Progenitor cell of endocrine pancreas (in vitro differentiated cells): ENCODE results near the gene SOWAHB. TPM values are rescaled to one million over a fixed set of nuclear protein-coding genes. Genes with fewer than 3 reads are reported as not detected.
"Not testable (repeated sequence)": the region's sequence is repeated elsewhere in the genome, so short reads cannot be mapped to it uniquely, and the experiment has no call there.

ENCODE experiments used
- DNase-seq: peaks from one replicate; pipeline ENCODE4 v3.0.0; 2021; ENCODE audit warnings: low spot score; ENCODE audit not compliant: unreplicated experiment
- H3K27ac Mint-ChIP-seq: 2 replicates; pipeline ENCODE4 v1.8.0; 2021; ENCODE audit warnings: mild to moderate bottlenecking, moderate library complexity, mixed read lengths
- H3K27me3 Mint-ChIP-seq: 2 replicates; pipeline ENCODE4 v1.8.0; 2021; ENCODE audit warnings: mixed read lengths
- H3K36me3 Mint-ChIP-seq: 2 replicates; pipeline ENCODE4 v1.8.0; 2022; ENCODE audit warnings: mixed read lengths; ENCODE audit not compliant: insufficient read depth
- H3K4me1 Mint-ChIP-seq: 2 replicates; pipeline ENCODE4 v1.8.0; 2021; ENCODE audit warnings: low read depth, mixed read lengths
- H3K4me3 Mint-ChIP-seq: 2 replicates; pipeline ENCODE4 v1.8.0; 2021; ENCODE audit warnings: low read depth, mild to moderate bottlenecking, moderate library complexity, mixed read lengths
- H3K9me3 Mint-ChIP-seq: 2 replicates; pipeline ENCODE4 v1.8.0; 2021; ENCODE audit warnings: low read depth, mixed read lengths
- CTCF ChIP-seq: fragments of 200-600 bp; sonication (generic); IDR thresholded peaks from one replicate; pipeline ENCODE4 v1.5.0; 2021; ENCODE audit warnings: antibody characterized with exemption, mild to moderate bottlenecking; ENCODE audit not compliant: unreplicated experiment
- total RNA-seq: library from RNA; stranded (reverse); gene quantifications from 2 replicates; pipeline ENCODE4 v1.2.1, GENCODE V29; 2021

SOWAHB gene
- total RNA-seq, 1 donor from 2014 or later: 4.3 TPM

- Mint-ChIP-seq H3K27me3 (peaks cover 3% of the 10 kb centered on the region), H3K36me3 (no peaks in the 10 kb centered on the region), H3K4me3 (no peak overlapping the region), H3K27ac (no peak overlapping the region), H3K4me1 (peaks cover 5% of the 10 kb centered on the region), H3K9me3 (no peaks in the 10 kb centered on the region)
- no peak for DNase-seq
- no peak for TF ChIP-seq CTCF
These were observed 14.8 kb downstream of the SOWAHB start for GRCh38 chr4:76883147-76883546.

- H3K4me3 Mint-ChIP-seq: no peak overlapping the region
- H3K27ac Mint-ChIP-seq: no peak overlapping the region
- peaks cover 3% of the 10 kb centered on the region for H3K27me3 Mint-ChIP-seq
- no peaks in the 10 kb centered on the region for H3K36me3 Mint-ChIP-seq
- peaks cover 5% of the 10 kb centered on the region for H3K4me1 Mint-ChIP-seq
- no peaks in the 10 kb centered on the region for H3K9me3 Mint-ChIP-seq
- no peak for TF ChIP-seq CTCF
- DNase-seq: no peak
These were observed 15.3 kb downstream of the SOWAHB start for GRCh38 chr4:76882630-76883029.

- H3K36me3 Mint-ChIP-seq: no peaks in the 10 kb centered on the region
- H3K27me3 Mint-ChIP-seq: peaks cover 3% of the 10 kb centered on the region
- no peak overlapping the region for H3K27ac Mint-ChIP-seq
- no peaks in the 10 kb centered on the region for H3K9me3 Mint-ChIP-seq
- TF ChIP-seq CTCF: no peak
- H3K4me3 Mint-ChIP-seq: no peak overlapping the region
- DNase-seq: no peak
- H3K4me1 Mint-ChIP-seq: peaks cover 5% of the 10 kb centered on the region
These were observed 16.6 kb downstream of the SOWAHB start for GRCh38 chr4:76881375-76881774.

GRCh38 chr4:76879731-76880364 is 18.1 kb downstream of the SOWAHB start:
- Mint-ChIP-seq H3K27ac (no peak overlapping the region), H3K27me3 (peaks cover 3% of the 10 kb centered on the region), H3K9me3 (no peaks in the 10 kb centered on the region), H3K4me1 (peaks cover 5% of the 10 kb centered on the region), H3K4me3 (no peak overlapping the region), H3K36me3 (no peaks in the 10 kb centered on the region)
- TF ChIP-seq CTCF: no peak
- no peak for DNase-seq

GRCh38 chr4:76878641-76879165 is 19.2 kb downstream of the SOWAHB start:
- H3K4me3 Mint-ChIP-seq, H3K4me1 Mint-ChIP-seq: not testable (repeated sequence)

GRCh38 chr4:76874176-76874575 is 23.8 kb downstream of the SOWAHB start:
- DNase-seq: no peak
- Mint-ChIP-seq H3K36me3 (no peaks in the 10 kb centered on the region), H3K27ac (no peak overlapping the region), H3K9me3 (no peaks in the 10 kb centered on the region), H3K4me1 (peaks cover 2% of the 10 kb centered on the region), H3K4me3 (no peak overlapping the region), H3K27me3 (peaks cover under 1% of the 10 kb centered on the region)
- TF ChIP-seq CTCF: no peak

More at GRCh38 chr4:76878641-76879165, 19.2 kb downstream of the SOWAHB start:
- not testable (repeated sequence) for DNase-seq, H3K27me3 Mint-ChIP-seq, H3K27ac Mint-ChIP-seq, H3K9me3 Mint-ChIP-seq, H3K36me3 Mint-ChIP-seq
